H7 (cell line): Measurements from ENCODE around the gene HOXD13. TPM values are rescaled to one million over a fixed set of nuclear protein-coding genes. Genes with fewer than 3 reads are reported as not detected.

ENCODE experiments used
- DNase-seq: peaks from one replicate; pipeline ENCODE4 v3.0.0; 2012
- H3K27me3 ChIP-seq: 2 replicates; pipeline ENCODE4 v1.6.0; 2011; ENCODE audit warnings: mild to moderate bottlenecking, low read length; ENCODE audit not compliant: control insufficient read depth, insufficient read depth
- H3K36me3 ChIP-seq: replicated peaks from 2 replicates; pipeline ENCODE4 v1.5.1; 2011; ENCODE audit warnings: low read length; ENCODE audit not compliant: control insufficient read depth, insufficient read depth
- H3K4me3 ChIP-seq: 2 replicates; pipeline ENCODE4 v1.5.1; 2011; ENCODE audit warnings: low read depth, mild to moderate bottlenecking, control low read depth, low read length, moderate library complexity; ENCODE audit not compliant: insufficient read depth
- total RNA-seq: library from RNA; depleted of rRNA; stranded (reverse); fragments of >200 nt; shearing (Covaris generic); gene quantifications from 2 replicates; pipeline ENCODE4 v1.2.3, GENCODE V29; 2014

Gene HOXD13
- total RNA-seq, 1 experiment from 2014 or later, result 0.07 TPM

DNA sequence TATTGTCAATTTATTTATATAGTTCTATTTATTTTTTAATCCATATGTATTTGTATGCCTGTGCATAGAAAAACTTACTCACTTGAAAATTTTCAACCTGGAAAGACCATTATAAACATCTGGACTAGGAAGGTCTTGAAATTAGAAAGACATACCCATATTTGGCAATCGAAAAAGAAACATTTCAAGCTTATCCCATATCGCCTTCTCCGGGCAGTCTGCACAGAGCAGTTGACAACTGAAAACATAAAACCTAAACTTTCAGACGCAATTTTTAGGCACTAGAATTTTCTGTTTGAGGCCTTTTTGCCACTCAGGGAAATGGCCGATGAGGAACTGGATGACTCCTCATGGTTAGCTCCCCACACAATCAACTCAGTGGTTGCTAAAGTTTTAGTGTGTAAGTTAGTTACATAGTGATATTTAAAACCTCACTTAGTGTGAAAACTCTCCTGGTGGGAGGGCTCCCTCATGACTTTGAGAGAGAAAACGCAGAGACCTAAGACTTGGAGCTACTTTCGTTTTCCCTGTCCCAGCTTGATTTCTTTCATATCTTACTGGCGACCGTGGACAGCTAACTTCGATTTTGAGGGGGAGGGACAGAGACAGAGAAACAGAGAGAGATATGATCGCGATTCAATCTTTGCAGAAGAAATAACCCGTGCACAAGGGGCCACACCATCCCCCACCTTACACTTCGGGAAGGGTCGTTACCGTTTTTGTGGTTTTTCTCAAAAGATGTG is 3.9 kb downstream of the HOXD13 start:
- no peak for DNase-seq
- Histone ChIP-seq H3K36me3 (no peaks in the 10 kb centered on the region), H3K4me3 (peak overlapping the region; percentile 46), H3K27me3 (peaks cover 92% of the 10 kb centered on the region)

DNA sequence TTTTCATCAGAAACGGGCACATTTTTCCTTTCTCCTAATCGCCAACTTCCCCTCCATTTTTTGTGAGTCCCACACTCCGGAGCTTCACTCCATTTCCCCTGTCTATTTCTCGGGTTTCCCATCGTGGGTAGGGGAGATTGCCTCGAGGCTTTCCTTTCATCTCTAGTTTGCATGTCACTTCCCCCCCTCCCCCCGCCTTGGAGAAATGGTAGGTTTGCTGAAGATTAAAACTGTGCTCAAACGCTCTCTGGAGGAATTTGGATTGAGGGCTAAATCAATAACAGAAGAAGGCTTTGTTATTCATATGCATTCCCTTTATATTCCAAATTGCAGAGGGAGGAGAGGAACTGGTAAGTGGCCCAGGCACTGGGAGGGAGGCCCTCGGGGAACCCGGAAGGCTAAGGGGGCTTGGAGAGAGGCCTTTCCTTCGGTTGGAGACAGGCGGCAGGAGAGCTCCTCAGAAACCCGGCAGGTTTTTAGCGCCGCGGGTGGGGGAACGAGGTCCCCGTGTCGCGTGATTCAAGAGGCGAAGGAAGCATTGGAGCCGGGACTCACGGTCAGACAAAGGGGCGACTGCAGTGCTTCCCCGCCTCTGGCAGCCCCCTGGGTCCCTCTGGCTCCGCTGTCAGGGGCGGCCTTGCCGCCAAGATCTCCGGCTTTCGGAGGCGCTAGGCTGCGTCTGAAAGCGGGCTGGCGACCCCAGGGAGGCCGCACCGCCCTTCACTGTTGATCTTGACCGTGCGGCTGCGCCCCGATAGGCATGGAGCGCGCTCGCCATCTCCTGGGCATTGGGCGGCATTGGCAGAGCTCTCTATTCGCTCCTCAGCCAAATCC is 4.7 kb downstream of the HOXD13 start:
- no peaks in the 10 kb centered on the region for H3K36me3 ChIP-seq
- DNase-seq, result peak; percentile 95
- peak overlapping the region; percentile 46 for H3K4me3 ChIP-seq
- peaks cover 92% of the 10 kb centered on the region for H3K27me3 ChIP-seq

DNA sequence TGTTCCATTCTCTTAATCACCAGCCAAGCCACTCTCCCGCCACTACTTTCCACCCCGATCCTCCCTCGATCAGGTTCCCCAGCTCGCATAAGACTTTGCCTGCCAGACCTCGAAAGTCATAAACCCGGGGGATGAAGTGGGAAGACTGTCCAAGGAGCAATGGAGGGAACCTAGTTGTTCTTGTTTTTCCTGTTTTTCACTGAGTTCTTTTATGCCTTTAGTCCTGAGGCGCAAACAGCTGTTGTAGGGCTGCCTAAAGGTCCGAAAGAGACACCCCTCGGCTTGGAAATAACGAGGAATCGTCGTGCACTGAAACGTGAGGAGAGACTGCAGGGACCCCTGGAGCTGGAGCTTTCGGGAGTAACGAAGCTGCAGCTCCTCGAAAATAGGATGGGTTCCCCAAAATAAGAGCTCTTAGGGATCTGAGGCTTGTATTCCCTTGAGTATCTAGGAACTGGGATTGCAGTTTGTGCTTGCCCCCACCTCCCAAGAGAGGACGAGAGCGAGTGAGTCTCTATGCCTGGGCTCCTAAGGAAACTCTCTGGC is 5.4 kb downstream of the HOXD13 start:
- peak overlapping the region; percentile 19 for H3K4me3 ChIP-seq
- no peaks in the 10 kb centered on the region for H3K36me3 ChIP-seq
- no peak for DNase-seq
- H3K27me3 ChIP-seq, result peaks cover 97% of the 10 kb centered on the region

DNA sequence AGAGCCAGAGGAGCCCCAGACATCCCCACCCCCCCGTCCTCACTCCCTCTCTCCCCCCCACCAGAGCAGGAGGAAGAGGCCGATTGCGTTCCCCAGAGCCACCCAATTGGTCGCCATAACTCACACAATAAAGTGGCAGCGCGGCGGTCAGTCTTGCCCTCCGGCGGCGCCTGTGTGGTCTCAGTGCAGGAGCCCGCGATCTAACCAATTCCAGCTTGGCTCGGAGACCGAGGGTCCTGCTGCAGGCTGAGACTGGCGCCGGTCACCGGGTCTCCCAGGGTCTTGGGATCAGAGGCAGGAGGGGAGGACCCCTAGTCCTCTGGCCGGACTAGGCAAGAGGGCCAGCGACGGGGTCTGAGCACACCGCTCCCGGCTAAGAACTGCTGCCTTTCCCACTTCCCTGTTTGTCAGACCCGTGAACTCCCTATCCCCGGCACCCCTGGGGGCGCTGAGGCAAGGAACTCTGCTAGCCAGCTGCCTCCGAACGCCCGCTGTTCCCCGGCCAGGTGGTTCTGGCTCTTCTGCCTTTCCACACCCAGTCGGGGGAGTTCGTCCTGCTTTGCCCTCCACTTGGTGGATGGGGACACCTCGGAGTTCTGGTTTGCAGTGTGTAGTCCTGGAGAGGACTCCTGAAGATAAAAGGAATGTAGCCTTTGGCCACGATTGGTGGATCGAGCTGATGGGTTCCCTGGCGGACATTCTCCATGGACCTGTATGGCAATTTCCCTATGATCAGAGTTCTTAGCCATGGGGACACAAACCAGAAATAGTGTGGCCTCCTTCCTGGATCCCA is 6.0 kb downstream of the HOXD13 start:
- peak overlapping the region; percentile 24 for H3K4me3 ChIP-seq
- no peaks in the 10 kb centered on the region for H3K36me3 ChIP-seq
- DNase-seq, result peak; percentile 76
- H3K27me3 ChIP-seq, result peaks cover 97% of the 10 kb centered on the region

DNA sequence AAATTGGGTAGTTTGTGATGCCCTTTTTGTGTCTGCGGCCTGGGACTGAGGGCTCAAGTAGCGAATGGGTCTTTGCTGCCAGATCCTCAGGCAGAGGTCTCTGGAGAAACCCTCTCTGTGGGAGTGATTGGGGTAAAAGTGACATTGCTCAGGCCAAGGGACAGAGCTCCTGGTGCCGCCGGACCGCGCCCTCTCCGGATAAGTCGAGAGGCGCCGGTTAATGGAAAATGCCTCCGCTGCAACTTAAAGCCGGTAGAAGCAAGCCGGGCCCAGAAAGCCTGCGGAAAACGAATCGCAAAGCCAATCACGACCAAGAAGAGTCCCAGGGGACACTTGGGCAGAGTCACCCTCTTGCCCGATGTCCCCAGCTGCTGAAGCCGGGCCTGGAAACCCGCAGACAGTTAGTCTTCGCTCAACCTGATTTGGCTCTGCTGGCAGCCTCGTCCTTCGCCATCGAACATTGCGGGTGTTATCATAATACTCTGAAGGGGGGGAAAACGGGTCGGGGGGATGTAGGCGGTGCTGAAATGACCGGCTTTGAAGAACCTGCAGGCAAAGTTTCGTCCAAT is 6.7 kb downstream of the HOXD13 start:
- Histone ChIP-seq H3K36me3 (no peaks in the 10 kb centered on the region), H3K4me3 (no peak overlapping the region), H3K27me3 (peaks cover 97% of the 10 kb centered on the region)
- peak; percentile 50 for DNase-seq

DNA sequence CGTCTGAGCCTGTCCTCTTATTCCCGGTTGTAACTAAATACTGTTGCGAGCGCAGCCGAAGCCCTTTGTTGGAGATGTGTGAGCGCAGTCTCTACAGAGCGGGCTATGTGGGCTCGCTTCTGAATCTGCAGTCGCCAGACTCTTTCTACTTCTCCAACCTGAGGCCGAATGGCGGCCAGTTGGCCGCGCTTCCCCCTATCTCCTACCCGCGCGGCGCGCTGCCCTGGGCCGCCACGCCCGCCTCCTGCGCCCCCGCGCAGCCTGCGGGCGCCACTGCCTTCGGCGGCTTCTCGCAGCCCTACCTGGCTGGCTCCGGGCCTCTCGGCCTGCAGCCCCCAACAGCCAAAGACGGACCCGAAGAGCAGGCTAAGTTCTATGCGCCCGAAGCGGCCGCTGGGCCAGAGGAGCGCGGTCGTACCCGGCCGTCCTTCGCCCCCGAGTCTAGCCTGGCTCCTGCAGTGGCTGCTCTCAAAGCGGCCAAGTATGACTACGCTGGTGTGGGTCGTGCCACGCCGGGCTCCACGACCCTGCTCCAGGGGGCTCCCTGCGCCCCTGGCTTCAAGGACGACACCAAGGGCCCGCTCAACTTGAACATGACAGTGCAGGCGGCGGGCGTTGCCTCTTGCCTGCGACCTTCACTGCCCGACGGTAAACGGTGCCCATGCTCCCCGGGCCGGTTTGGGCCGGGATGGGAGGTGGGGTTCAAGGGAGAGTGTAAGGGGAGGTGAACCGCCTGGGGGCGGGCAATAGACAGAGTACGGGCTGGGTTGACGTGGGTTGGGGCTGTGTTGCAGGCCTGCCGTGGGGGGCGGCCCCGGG is 7.4 kb downstream of the HOXD13 start, which contains the start of gene HOXD12:
HOXD12 (plus strand) TSS at position 68 of the 819 bp plus-strand sequence; CDS start at position 75, 7 bp downstream.
- H3K4me3 ChIP-seq, result peak within 1 kb of the TSS; percentile 24
- DNase-seq, result peak; percentile 73
- H3K36me3 ChIP-seq, result no peaks in the 10 kb centered on the region
- peaks cover 97% of the 10 kb centered on the region for H3K27me3 ChIP-seq

DNA sequence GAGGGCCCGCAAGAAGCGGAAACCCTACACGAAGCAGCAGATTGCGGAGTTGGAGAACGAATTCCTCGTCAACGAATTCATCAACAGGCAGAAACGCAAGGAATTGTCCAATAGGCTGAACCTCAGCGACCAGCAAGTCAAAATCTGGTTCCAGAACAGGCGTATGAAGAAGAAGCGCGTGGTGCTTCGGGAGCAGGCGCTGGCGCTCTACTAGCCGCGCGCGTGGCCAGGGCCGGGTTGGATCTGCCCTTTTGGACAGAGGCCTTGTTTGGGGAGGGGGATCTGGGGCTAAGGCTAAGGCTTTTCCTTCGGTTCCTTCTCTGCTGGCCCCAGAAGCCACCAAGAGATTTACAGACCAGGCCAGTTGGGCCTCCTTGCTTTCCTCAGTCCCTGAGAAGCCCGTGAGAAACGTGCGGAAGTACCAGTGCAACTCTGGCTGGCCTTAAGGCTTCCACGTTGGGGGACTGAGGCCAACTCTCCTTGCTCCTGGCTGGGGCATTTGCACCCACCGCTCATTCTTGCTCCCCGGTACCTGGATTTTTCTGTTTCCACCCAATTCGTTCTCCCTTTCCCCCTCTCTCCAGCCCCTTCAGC is 8.1 kb downstream of the HOXD13 start:
- H3K36me3 ChIP-seq, result no peaks in the 10 kb centered on the region
- no peak overlapping the region for H3K4me3 ChIP-seq
- peaks cover 97% of the 10 kb centered on the region for H3K27me3 ChIP-seq
- peak; percentile 47 for DNase-seq

DNA sequence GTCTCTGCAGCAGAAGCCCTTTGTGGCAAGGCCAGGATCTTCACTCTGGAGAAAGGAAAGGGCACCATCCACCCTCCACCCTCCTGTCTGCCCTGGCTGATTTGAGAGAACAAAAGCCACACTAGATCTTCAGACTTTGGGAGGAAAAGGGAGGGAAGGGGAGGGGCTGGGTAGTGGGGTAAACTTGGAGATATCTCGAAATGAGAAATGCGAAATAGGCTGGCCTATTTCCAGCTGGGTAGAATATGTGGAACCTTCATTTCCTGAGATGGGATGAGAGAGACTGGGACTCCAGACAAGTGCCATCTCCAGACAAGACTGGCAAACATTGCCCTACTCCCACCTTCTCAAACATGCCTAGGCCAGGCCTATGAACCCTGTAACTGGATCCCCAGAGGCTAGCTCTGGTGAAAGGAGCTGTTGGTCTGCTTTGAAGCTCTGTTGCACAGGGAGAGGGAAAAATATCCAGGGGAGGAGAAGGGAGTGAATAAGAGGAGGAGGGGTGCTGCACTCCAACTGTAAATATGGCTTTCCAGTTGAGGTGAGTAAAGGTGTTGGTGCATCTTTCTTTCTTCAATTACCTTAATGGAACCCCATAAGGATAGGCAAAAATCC is 8.8 kb downstream of the HOXD13 start:
- H3K36me3 ChIP-seq, result no peaks in the 10 kb centered on the region
- H3K4me3 ChIP-seq, result no peak overlapping the region
- peaks cover 97% of the 10 kb centered on the region for H3K27me3 ChIP-seq
- DNase-seq, result no peak

DNA sequence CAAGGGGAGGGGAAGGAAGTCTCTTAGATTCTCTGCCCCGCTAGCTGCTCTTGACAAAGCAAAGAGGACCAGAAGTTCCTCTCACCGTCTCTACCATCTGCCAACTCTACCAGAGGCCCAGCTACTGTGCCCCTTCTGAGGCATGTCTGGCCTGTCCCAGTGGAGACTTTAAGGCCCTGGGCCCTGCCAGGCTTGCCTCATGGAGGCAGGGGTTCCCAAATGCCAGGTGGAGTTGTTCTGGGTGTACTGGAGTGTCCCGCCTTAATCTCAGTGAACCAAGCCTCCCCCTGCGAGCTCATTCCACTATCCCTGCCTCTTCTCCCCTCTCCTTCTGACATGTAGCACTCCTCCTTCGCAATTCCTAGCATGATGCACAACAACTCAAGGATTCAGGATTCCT is 9.3 kb downstream of the HOXD13 start:
- H3K36me3 ChIP-seq, result no peaks in the 10 kb centered on the region
- H3K27me3 ChIP-seq, result peaks cover 96% of the 10 kb centered on the region
- no peak overlapping the region for H3K4me3 ChIP-seq
- no peak for DNase-seq

DNA sequence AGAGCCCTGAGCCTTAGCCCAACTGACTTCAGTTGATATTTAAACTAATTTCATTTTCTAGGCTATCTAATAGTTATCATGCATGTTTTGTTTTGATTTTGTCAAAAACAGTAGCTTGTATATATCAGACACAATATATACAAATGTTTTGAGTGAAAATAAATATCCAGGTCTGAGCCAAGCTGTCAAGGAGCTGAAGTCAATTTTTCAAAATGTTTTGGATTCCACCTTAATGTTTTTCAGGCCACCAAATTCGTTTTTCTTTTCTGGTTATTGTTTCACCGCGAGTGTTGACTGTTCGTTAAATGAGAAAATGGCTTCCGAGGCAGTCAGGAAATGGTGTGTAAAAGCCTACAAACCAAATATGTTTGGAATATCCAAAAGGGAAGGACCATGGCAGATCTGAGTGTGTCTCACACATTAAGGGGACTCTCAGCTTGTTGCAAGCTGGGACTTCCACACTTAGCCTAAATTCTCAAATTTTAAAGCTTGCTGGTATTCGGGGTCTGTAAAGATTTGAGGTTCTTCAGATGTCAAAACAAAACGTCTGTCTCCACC is 9.9 kb downstream of the HOXD13 start:
- DNase-seq, result no peak
- no peaks in the 10 kb centered on the region for H3K36me3 ChIP-seq
- H3K27me3 ChIP-seq, result peaks cover 99% of the 10 kb centered on the region
- no peak overlapping the region for H3K4me3 ChIP-seq

DNA sequence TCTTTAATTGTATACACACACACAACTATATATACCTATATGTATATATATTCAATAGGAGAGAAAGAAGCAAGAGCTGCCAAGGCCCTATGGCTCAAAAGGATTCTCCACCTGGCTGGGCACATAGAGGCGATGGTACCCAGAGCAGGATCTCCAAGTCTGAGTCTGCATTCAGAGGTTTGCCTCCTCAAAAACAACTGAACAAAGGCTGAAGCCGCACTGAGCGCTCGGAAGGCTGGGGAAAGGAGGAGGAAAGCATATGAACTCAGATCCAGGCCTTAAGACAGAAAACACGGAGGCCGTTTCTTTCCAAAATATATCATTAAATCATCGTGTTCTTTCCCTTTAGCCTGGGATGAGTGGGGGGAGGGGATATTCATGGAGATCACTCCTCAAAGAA is 10.7 kb downstream of the HOXD13 start:
- H3K4me3 ChIP-seq, result no peak overlapping the region
- DNase-seq, result no peak

DNA sequence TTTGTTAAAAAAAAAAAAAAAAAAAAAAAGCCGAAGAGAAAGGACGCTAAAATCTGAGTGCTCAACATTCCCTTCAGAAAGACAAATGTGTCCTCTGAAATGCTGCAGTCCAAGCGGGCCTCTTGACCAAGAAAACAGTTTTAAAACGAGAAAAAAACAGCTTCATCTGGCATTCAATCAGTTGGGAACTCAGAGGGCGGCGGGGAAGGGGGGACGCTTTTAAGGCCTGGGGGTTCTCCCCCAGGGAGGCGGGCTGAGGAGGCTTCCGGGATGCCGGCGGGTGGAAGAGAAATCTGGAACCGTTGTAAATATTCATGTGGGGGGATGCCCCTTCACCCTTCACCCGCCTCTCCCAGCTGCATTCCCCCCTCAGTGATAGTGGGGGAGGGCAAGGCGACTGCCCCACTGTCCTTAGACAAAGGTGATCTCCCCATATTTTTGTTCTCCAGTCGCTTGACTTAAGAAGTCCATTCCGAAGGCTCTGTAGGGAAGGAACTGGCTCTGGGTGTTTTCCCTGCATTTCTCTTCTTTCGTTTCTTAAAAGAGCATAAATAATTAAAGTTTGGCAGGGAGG is 11.3 kb downstream of the HOXD13 start:
- Histone ChIP-seq H3K27me3 (peaks cover 98% of the 10 kb centered on the region), H3K36me3 (no peaks in the 10 kb centered on the region), H3K4me3 (no peak overlapping the region)
- DNase-seq, result peak; percentile 62

More for the DNA sequence above, 10.7 kb downstream of the HOXD13 start:
- peaks cover 98% of the 10 kb centered on the region for H3K27me3 ChIP-seq
- H3K36me3 ChIP-seq, result no peaks in the 10 kb centered on the region
